GM12875 (cell line): ENCODE data around the gene CANT1.
"Not testable (repeated sequence)": the region's sequence is repeated elsewhere in the genome, so short reads cannot be mapped to it uniquely, and the experiment has no call there.

Source experiments
- H3K4me3 ChIP-seq: one replicate; pipeline ENCODE4 v1.5.1; 2011; ENCODE audit warnings: low read depth, low read length, control low read depth
- TF ChIP-seq, protein P1 (sequence below): IDR thresholded peaks from 2 replicates; pipeline ENCODE4 v1.5.1; 2011; ENCODE audit warnings: low read depth, mild to moderate bottlenecking, control low read depth, inconsistent platforms, low read length, moderate library complexity, borderline replicate concordance; ENCODE audit not compliant: insufficient read depth

Gene CANT1

GRCh38 chr17:78950870-78951269, 58.7 kb downstream of the CANT1 start:
- TF ChIP-seq, protein P1, sequence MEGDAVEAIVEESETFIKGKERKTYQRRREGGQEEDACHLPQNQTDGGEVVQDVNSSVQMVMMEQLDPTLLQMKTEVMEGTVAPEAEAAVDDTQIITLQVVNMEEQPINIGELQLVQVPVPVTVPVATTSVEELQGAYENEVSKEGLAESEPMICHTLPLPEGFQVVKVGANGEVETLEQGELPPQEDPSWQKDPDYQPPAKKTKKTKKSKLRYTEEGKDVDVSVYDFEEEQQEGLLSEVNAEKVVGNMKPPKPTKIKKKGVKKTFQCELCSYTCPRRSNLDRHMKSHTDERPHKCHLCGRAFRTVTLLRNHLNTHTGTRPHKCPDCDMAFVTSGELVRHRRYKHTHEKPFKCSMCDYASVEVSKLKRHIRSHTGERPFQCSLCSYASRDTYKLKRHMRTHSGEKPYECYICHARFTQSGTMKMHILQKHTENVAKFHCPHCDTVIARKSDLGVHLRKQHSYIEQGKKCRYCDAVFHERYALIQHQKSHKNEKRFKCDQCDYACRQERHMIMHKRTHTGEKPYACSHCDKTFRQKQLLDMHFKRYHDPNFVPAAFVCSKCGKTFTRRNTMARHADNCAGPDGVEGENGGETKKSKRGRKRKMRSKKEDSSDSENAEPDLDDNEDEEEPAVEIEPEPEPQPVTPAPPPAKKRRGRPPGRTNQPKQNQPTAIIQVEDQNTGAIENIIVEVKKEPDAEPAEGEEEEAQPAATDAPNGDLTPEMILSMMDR = no peak

DNA sequence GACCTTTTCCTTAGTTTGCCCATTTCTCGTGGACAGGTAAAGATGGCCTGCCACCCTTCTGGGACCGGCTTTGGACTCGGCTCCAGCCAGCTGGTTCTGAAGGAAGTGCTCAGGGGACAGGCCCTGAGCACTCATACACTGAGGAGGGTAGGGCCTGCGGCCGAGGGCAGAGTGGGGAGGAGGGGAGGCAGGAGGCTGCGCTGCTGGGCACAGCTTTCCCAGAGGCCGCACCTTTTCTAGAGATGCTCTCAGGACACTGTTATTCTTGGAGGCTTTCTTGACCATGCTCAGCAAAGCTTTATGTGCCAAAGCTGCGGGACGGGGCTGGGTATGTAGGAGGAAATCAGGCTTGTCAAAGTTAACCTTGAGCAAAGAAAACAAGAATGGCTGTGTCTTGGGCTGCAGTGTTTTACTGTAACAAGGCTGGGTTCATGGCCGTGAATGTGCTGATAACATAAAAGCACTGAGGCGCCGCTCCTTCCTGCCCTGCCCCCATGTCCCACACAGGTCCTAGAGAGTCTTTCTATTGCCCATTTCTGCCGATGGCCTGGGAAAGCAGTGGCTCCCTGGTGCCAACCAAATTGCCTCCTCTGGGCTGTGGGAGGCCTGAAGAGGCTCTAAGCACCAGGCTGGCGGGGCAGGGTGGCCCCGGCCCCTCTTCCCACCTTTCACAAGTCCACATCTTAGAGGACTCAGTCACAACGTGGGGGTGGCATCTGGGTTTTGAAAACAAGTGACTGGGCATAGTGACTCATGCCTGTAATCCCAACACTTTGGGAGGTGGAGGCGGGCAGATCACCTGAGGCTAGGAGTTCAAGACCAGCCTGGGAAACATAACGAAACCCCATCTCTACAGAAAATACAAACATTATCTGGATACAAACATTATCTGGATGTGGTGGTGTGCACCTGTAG, 62.1 kb downstream of the CANT1 start:
- H3K4me3 ChIP-seq = no peak overlapping the region
- TF ChIP-seq, protein P1 = no peak

More at GRCh38 chr17:78950870-78951269, 58.7 kb downstream of the CANT1 start:
- H3K4me3 ChIP-seq = no peak overlapping the region

GRCh38 chr17:78946631-78947030, 62.9 kb downstream of the CANT1 start:
- no peak overlapping the region for H3K4me3 ChIP-seq
- TF ChIP-seq, protein P1 = no peak

GRCh38 chr17:78946131-78946530, 63.4 kb downstream of the CANT1 start:
- H3K4me3 ChIP-seq = no peak overlapping the region
- TF ChIP-seq, protein P1 = no peak

- not testable (repeated sequence) for H3K4me3 ChIP-seq
Measured at GRCh38 chr17:78945455-78945854, 64.1 kb downstream of the CANT1 start.

- no peak overlapping the region for H3K4me3 ChIP-seq
- TF ChIP-seq, protein P1 = no peak
Measured at GRCh38 chr17:78944956-78945355, 64.6 kb downstream of the CANT1 start.

GRCh38 chr17:78944026-78944425, 65.5 kb downstream of the CANT1 start:
- TF ChIP-seq, protein P1 = no peak

More at GRCh38 chr17:78944026-78944425, 65.5 kb downstream of the CANT1 start:
- H3K4me3 ChIP-seq = no peak overlapping the region
